GM19395 (cell line): ENCODE measurements around the gene PPP1R36.
A peak's percentile ranks its signal among the peaks of the same experiment; 100 is the strongest.
"Not testable (repeated sequence)": the region's sequence is repeated elsewhere in the genome, so short reads cannot be mapped to it uniquely, and the experiment has no call there.

Experiments used
- ATAC-seq: cut with Tn5 transposase; IDR thresholded peaks from one replicate; pipeline ENCODE4 v1.9.1; 2021; ENCODE audit warnings: mild to moderate bottlenecking, moderate library complexity; ENCODE audit not compliant: unreplicated experiment

Gene PPP1R36

DNA sequence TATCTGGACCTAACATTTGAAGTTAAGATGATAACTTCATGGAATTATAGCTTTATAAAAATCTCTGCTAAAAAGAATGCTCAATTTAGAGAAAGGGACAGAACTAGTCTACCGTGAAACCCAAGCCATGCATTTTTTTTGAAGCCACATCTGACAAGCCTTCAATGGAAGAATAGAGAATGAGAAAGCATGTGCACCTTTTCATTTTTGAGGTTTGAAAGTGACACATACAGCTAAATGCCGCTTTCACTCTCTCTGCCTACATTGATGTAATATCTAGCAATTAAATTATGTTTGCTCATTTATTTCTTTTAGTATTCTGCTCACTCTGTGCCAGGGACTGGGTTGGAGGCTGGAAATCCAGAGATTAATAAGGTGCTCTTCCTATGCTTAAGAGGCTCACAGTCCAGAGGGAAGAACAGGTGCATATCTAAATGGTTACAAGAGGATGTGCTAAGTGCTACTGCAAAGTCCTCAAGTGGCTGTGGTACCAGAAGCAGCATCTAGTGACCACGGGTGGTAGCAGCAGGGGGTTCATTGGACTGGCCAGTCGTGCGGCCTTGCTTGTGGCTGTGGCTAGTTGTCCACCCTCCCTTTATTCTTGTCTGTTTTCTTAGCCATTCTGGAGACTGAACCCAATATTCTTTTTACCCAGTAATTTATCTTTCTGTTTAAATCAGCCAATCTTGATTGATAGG, 60.4 kb downstream of the PPP1R36 start:
- ATAC-seq: no peak

DNA sequence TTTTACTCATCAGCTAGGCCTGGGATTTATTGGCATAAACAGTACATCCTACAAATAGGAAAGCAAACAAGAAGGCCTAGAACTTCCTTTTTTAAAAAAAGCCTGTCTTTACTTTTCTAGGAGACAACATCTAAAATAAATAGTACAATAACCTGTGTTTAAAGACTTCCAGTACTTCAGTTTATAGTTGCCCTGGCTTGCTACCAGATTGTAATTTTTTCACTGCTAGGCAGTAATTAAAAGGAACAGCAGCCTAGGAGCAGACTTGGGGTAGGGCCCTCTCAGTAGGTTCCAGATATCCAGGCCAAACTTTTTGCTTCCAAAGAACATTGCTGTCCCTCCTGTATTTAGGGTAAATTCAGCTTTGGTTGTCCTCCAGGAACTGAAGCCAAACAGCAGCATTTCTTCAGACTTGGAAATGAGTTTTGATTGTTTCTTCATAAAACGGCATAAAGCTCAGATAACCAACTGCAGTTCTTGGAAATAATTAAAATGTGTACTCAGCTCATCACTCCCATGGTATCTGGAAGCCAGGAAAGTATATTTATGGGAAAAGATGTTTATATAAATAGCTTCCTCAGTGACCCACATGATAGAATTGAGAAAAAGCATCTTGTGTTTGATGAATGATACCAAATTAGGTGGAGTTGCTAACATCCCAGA, 61.7 kb downstream of the PPP1R36 start:
- ATAC-seq: no peak

- no peak for ATAC-seq
Observed at GRCh38 chr14:64612021-64612380, 62.2 kb downstream of the PPP1R36 start.

GRCh38 chr14:64612971-64613666, 63.4 kb downstream of the PPP1R36 start:
- ATAC-seq: no peak

DNA sequence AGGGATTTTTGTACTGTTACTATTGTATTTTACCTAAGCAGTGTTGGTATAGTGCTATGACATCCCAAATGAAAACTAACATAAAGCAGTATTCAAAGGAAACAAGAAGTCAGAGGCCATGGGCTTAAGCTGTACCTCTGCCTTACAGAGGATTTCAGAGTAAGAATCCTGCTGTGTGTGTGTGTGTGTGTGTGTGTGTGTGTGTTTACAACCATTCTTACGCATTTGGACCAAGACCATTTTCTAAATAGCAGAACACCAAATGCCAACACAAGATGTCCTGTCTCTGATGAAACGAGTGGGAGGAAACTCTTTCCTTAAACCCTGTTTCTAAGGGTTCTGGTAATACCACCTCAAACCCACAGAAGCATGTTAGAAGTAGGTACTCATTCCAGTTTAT, 64.4 kb downstream of the PPP1R36 start:
- ATAC-seq: no peak

DNA sequence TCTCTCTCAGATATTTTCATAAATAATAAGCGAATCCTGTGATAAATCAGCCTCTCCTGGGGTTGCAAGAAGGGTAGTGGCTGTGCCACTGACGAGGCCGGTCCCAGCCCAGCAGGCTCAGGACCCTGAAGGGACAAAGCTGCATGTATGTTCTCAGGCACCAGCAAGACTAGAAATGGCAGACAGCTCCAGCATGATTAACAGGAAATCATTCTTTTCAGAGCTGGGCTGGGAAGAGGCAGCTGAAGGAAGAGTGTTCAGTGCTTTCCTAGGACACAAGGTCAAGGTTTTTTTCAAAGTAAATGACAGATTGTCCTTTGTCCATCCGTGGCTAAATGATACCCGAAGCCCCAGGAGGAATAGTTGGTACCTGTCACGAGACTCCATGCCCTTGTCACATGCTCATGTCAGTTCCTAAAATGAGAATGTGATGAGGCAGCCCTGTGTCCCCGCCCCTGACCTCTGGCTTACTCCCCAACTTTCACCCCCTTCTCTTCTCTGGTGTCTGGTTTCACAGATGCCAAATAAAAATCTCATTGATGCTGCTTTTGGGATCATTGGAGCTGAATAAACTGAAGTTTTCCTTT, 65.1 kb downstream of the PPP1R36 start:
- ATAC-seq: no peak

DNA sequence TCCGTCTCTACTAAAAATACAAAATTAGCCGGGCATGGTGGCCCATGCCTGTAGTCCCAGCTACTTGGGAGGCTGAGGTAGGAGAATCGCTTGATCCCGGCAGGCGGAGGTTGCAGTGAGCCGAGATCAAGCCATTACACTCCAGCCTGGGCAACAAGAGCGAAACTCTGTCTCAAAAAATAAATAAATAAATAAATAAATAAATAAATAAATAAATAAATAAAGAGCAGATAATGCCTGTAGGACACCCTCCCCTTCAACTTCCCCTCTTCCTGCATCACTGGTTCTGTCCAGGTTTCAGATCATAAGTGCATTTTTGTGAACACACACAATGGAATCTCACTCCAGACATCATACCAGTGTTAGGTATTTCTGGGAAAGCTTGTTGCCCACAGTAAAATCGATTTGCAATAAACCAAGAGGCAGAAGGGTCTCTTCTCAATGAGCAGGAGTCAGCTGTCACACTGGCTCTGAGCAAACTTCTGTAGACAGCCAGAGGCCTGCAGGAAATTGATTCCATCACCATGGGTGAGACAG, 68.2 kb downstream of the PPP1R36 start:
- ATAC-seq: not testable (repeated sequence)

GRCh38 chr14:64620910-64621309, 71.1 kb downstream of the PPP1R36 start:
- no peak for ATAC-seq

GRCh38 chr14:64623554-64624165, 73.9 kb downstream of the PPP1R36 start:
- no peak for ATAC-seq

DNA sequence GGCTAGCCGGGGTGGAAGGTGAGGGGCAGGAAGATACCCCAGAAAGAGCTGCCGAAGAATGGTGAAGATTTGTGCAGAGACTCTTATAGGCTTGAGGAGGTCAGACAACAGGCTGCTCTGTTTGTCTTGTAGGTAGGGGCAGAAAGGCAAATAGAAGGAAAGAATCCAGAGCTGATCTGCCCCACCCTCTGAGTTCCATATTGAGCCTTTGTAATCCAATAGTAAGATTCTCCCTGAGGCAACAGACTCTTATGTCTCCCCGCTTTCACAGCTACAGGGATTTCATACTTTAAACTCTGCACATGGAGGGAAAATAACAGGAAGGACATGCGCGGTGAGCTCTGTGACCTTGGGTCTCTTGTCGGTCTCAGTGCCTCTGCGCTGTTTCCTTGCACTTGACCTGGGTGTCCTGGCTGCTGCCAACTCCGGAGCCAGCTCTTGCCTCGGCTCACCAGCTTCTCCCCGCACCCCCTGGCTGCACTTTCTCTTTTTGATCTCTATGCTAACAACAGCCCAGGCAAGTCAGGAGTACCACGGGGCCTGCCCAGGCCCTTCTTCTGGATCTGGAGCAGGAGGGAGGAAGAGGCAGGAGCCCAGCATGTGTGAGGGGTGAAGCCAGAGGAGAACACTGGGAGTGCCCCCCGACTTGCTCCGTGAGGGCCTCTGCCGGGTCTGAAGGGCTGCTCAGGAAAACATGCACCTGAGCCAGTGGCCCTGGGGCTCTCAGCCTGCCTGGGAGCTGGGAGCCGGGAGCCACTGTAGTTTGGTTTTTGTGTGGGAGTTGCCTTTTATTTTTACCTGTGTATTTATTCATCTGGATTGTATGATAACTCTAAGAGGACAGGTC, 75.8 kb downstream of the PPP1R36 start:
- ATAC-seq: no peak

DNA sequence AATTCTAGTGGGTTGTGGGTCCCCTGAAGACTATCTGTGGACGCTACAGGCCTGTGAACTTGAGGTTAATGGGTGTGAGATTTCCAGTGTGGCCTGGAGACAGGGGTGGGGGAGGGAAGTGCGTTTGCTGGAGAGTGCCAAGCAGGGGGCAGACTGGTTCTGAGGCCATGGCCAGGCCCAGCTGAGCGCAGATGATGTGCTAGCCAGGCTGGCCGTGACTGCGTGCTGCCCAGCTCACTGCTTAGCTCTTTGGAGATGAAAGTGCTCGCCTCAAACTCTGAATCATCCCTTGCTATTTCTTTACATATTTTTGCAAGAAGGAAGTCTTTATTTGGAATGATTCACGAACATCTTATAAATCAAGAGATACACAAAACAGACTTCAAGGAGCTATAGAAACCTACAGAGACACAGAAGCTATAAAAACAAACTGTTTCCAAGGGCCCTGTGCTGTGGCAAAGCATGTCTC, 79.2 kb downstream of the PPP1R36 start:
- no peak for ATAC-seq

GRCh38 chr14:64630778-64631177, 81.0 kb downstream of the PPP1R36 start:
- ATAC-seq: no peak

- ATAC-seq: not testable (repeated sequence)
Observed at GRCh38 chr14:64631222-64631621, 81.5 kb downstream of the PPP1R36 start.

DNA sequence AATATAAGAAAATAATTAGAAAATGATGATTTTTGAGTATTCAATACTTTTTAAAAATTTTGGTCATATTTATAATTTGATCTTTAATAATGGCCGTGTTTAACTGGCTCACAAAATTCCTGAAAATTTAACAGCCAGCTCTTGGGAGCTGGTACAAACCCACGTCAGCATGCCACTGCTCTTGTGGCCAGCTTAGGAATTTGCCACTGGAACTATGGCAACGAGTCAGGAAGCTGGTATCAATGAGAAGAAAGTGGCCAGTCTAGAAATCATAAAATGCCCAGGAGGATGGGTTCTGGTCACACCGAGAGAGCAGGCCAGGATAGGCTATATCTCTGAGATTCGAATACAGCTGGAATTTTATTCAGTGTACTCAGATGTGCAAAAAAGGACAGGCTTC, 82.3 kb downstream of the PPP1R36 start:
- no peak for ATAC-seq

DNA sequence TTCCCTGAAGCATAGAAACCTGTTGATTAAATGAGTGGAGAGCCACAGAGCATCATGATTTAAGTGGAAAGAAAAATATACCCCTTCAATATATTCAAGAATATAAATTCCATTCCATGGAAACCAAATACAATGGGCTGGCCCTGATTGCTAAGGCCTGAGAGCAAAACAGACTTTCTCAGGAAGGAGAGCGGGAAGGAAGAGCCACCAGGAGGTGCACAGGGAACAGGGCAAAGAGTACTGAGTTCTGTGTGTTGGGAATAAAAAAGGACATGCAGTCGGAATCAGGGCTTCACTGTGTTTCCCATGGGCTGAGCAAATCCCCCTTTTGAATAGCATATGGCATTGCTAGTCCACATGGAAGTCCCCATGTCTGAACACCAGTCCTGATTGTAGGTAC, 84.8 kb downstream of the PPP1R36 start:
- no peak for ATAC-seq

- peak; percentile 80 for ATAC-seq
Observed at GRCh38 chr14:64636208-64636979, 86.6 kb downstream of the PPP1R36 start.

GRCh38 chr14:64636980-64637429, 87.2 kb downstream of the PPP1R36 start:
- no peak for ATAC-seq

- ATAC-seq: no peak
Observed at GRCh38 chr14:64637735-64638473, 88.1 kb downstream of the PPP1R36 start.
